HepG2 (cell line): ENCODE data around the gene TMEM238. TPM values are rescaled to one million over a fixed set of nuclear protein-coding genes. Genes with fewer than 3 reads are reported as not detected.

Source experiments
- ATM ChIP-seq: fragments of 450-650 bp; IDR thresholded peaks from 2 replicates; pipeline ENCODE4 v1.7.1; 2017; ENCODE audit warnings: mild to moderate bottlenecking, borderline replicate concordance
- MTF2 ChIP-seq: sonication (generic); formaldehyde crosslinking; IDR thresholded peaks from 2 replicates; pipeline ENCODE4 v1.5.0; 2020; ENCODE audit warnings: missing genetic modification reagents, borderline replicate concordance
- NFYC ChIP-seq: IDR thresholded peaks from 2 replicates; pipeline ENCODE4 v1.6.1; 2016; ENCODE audit warnings: missing genetic modification reagents, missing compliant biosample characterization
- SIX4 ChIP-seq: sonication (generic); formaldehyde crosslinking; IDR thresholded peaks from 2 replicates; pipeline ENCODE4 v1.4.0; 2020; ENCODE audit warnings: missing genetic modification reagents
- ZFP36 ChIP-seq: fragments of 150-350 bp; IDR thresholded peaks from 2 replicates; pipeline ENCODE4 v1.6.1; 2018; ENCODE audit warnings: borderline replicate concordance, low read length, low read depth; ENCODE audit not compliant: partially characterized antibody
- ZKSCAN5 ChIP-seq: sonication (generic); formaldehyde crosslinking; IDR thresholded peaks from 2 replicates; pipeline ENCODE4 v1.5.1; 2020; ENCODE audit warnings: mild to moderate bottlenecking, missing genetic modification reagents
- ZNF609 ChIP-seq: sonication (generic); formaldehyde crosslinking; IDR thresholded peaks from 2 replicates; pipeline ENCODE4 v1.4.0; 2020; ENCODE audit warnings: mild to moderate bottlenecking, missing genetic modification reagents, borderline replicate concordance
- ZNF639 ChIP-seq: conservative IDR thresholded peaks from 2 replicates; pipeline ENCODE4 v1.6.1; 2018; ENCODE audit warnings: missing genetic modification reagents
- polyA plus RNA-seq, 8 experiments: library from polyadenylated mRNA; depleted of rRNA in 3 of 8; stranded (reverse) in 7 of 8; unstranded in 1 of 8; fragments of >200 nt; fragmentation: Illumina TruSeq in 4 of 8; extraction: Trizol in 4 of 8; gene quantifications; 2 replicates each; pipeline versions ENCODE4 v1.2.1 to v1.2.3, GENCODE V29; 2011 to 2016; ENCODE audit warnings: low read depth in 4 of 8, missing spikeins in 1 of 8, mixed read lengths in 1 of 8; ENCODE audit not compliant: insufficient read depth in 1 of 8
- total RNA-seq, 5 experiments: library from RNA; depleted of rRNA; stranded (reverse); fragments of >200 nt; fragmentation: Illumina TruSeq; extraction: Trizol; gene quantifications; 2 replicates each; pipeline ENCODE4 v1.2.3, GENCODE V29; 2016; ENCODE audit warnings: low read depth in 1 of 5

The TMEM238 gene
- total and polyA plus RNA-seq, 2 of the 13 experiments (the other 11 are each of a cell fraction or from before 2014, with no cell fraction given): not detected

GRCh38 chr19:55369653-55370304 is 14.3 kb downstream of the TMEM238 start (continued):
- peak; percentile 31; the same call in 1 of the 2 replicates for TF ChIP-seq NFYC (CRISPR knock-in tag)
- no peak for TF ChIP-seq ZNF609 (CRISPR knock-in tag)
- no peak for TF ChIP-seq ZNF639 (CRISPR knock-in tag)
- peak; percentile 20; the same call in 1 of the 2 replicates for TF ChIP-seq MTF2
- TF ChIP-seq ZFP36: no peak
- no peak for TF ChIP-seq SIX4 (CRISPR knock-in tag)
- TF ChIP-seq ZKSCAN5: no peak
- no peak for TF ChIP-seq ATM
